Endothelial cell of umbilical vein (primary cell): ENCODE results near the gene LGMN. TPM values are rescaled to one million over a fixed set of nuclear protein-coding genes. Genes with fewer than 3 reads are reported as not detected.

ENCODE experiments used
- BruUV-seq: library from RNA; stranded (reverse); fragments of 400-500 nt; replicated peaks from 2 replicates; lab custom pipeline; 2021; lab: Mats Ljungman, UMichigan
- CTCF ChIA-PET: fragments of 300-600, 350-600 bp; sonication (Branson Sonifier 250); formaldehyde crosslinking; loops from one replicate; lab custom pipeline; 2021; ENCODE audit warnings: antibody characterized with exemption, inconsistent platforms; lab: Charles Lee
- POLR2A ChIA-PET: fragments of 300-600, 350-600 bp; sonication (Branson Sonifier 250); formaldehyde crosslinking; loops from one replicate; lab custom pipeline; 2021; ENCODE audit warnings: antibody characterized with exemption, inconsistent platforms; lab: Charles Lee
- DNase-seq: peaks from one replicate; pipeline ENCODE4 v3.0.0-alpha.2; 2011; ENCODE audit warnings: low read depth, low spot score
- FAIRE-seq: peaks from 2 replicates; lab custom pipeline; 2011; peaks lifted over from hg19 to GRCh38; lab: Jason Lieb, UNC
- H2AFZ ChIP-seq: 2 replicates; pipeline ENCODE4 v1.6.0; 2012; ENCODE audit warnings: low read depth, low read length, control low read depth, inconsistent platforms
- H3K27ac ChIP-seq: 2 replicates; pipeline ENCODE4 v1.5.1; 2011; ENCODE audit warnings: low read depth, mild to moderate bottlenecking, control low read depth, low read length, moderate library complexity; ENCODE audit not compliant: insufficient read depth
- H3K27me3 ChIP-seq, 2 experiments: 2 replicates each; pipeline versions ENCODE4 v1.6.0 to v1.6.1; 2011; ENCODE audit warnings: low read length in 2 of 2, mixed read lengths in 1 of 2; ENCODE audit not compliant: control insufficient read depth in 2 of 2, insufficient read depth in 2 of 2
- H3K36me3 ChIP-seq, 2 experiments: 2 replicates in 1 of 2; 3 replicates in 1 of 2; pipeline ENCODE4 v1.5.1; 2011; ENCODE audit warnings: low read length in 2 of 2, mild to moderate bottlenecking in 1 of 2, moderate library complexity in 1 of 2; ENCODE audit not compliant: control insufficient read depth in 2 of 2, insufficient read depth in 2 of 2; ENCODE audit errors: extremely low read depth in 1 of 2
- H3K4me1 ChIP-seq: 3 replicates; pipeline ENCODE4 v1.5.1; 2011; ENCODE audit warnings: mild to moderate bottlenecking, low read length; ENCODE audit not compliant: control insufficient read depth, insufficient read depth; ENCODE audit errors: extremely low read depth
- H3K4me2 ChIP-seq: 2 replicates; pipeline ENCODE4 v1.6.1; 2011; ENCODE audit warnings: low read length, control low read depth, mixed read lengths; ENCODE audit not compliant: insufficient read depth
- H3K4me3 ChIP-seq, 3 experiments: fragments of 200-600 bp in 1 of 3; sonication (generic), shearing (Covaris generic) in 1 of 3; replicated peaks in 1 of 3; 2 replicates each; pipeline ENCODE4 v1.5.1; 2011 to 2016; ENCODE audit warnings: control low read depth in 3 of 3, low read length in 3 of 3, mild to moderate bottlenecking in 2 of 3, inconsistent platforms in 1 of 3, low read depth in 1 of 3, moderate library complexity in 1 of 3; ENCODE audit not compliant: insufficient read depth in 1 of 3
- H3K79me2 ChIP-seq: 2 replicates; pipeline ENCODE4 v1.6.0; 2012; ENCODE audit warnings: low read length, inconsistent platforms; ENCODE audit not compliant: control insufficient read depth, insufficient read depth
- H3K9ac ChIP-seq: replicated peaks from 2 replicates; pipeline ENCODE3; 2011; ENCODE audit warnings: low read length, control low read depth; ENCODE audit not compliant: insufficient read depth; ENCODE audit errors: extremely low read depth
- H3K9me1 ChIP-seq: replicated peaks from 3 replicates; pipeline ENCODE4 v1.6.0; 2011; ENCODE audit warnings: mild to moderate bottlenecking, low read length; ENCODE audit not compliant: control insufficient read depth, insufficient read depth; ENCODE audit errors: extremely low read depth
- H3K9me3 ChIP-seq: replicated peaks from 2 replicates; pipeline ENCODE4 v1.5.1; 2012; ENCODE audit warnings: low read length, inconsistent platforms; ENCODE audit not compliant: control insufficient read depth, insufficient read depth
- H4K20me1 ChIP-seq: replicated peaks from 2 replicates; pipeline ENCODE3; 2011; ENCODE audit warnings: mild to moderate bottlenecking, low read length; ENCODE audit not compliant: control insufficient read depth, insufficient read depth; ENCODE audit errors: extremely low read depth
- EZH2 ChIP-seq: IDR thresholded peaks from 2 replicates; pipeline ENCODE4 v1.6.1; 2012; ENCODE audit warnings: borderline replicate concordance, low read depth, mild to moderate bottlenecking, moderate library complexity, low read length, inconsistent platforms; ENCODE audit not compliant: severe bottlenecking
- FOS ChIP-seq: IDR thresholded peaks from 2 replicates; pipeline ENCODE4 v1.6.1; 2011; ENCODE audit warnings: mild to moderate bottlenecking, low read length, moderate library complexity, borderline replicate concordance; ENCODE audit not compliant: insufficient read depth
- GATA2 ChIP-seq: IDR thresholded peaks from 2 replicates; pipeline ENCODE4 v1.7.0; 2011; ENCODE audit warnings: low read depth, mild to moderate bottlenecking, moderate library complexity, mixed read lengths, low read length; ENCODE audit not compliant: insufficient read length, insufficient read depth
- JUN ChIP-seq: IDR thresholded peaks from 2 replicates; pipeline ENCODE4 v1.6.1; 2011; ENCODE audit warnings: borderline replicate concordance, low read depth; ENCODE audit not compliant: insufficient read length, insufficient read depth
- POLR2AphosphoS5 ChIP-seq: IDR thresholded peaks from 2 replicates; pipeline ENCODE4 v1.6.1; 2012; ENCODE audit warnings: low read depth, mild to moderate bottlenecking, control low read depth, low read length, moderate library complexity; ENCODE audit not compliant: insufficient read depth
- dilution Hi-C: fragments of 300-500 bp; cut with MboI; formaldehyde crosslinking; loops from one replicate; pipeline ENCODE4 v1.15.0; 2019; ENCODE audit warnings: low sequenced_read_pairs; ENCODE audit not compliant: extremely low pct_ligation_motif_present
- intact Hi-C: fragments of 100-400 bp; cut with micrococcal nuclease; formaldehyde crosslinking; loops from one replicate; pipeline ENCODE4 v1.10.0; 2022
- polyA plus RNA-seq, 4 experiments: library from polyadenylated mRNA; depleted of rRNA in 3 of 4; stranded (reverse) in 3 of 4; unstranded in 1 of 4; fragments of >200 nt; gene quantifications; 2 replicates each; pipeline versions ENCODE4 v1.2.1 to v1.2.3, GENCODE V29; 2011 to 2012; ENCODE audit warnings: missing spikeins in 1 of 4
- total RNA-seq: library from RNA; stranded (reverse); gene quantifications from 2 replicates; pipeline ENCODE4 v1.2.3, GENCODE V29; 2021
- TF ChIP-seq, protein P1 (sequence below), 2 donors: IDR thresholded peaks; 1 replicate in 1 of 2; 2 replicates in 1 of 2; pipeline ENCODE4 v1.5.1; 2011; ENCODE audit warnings: low read length in 2 of 2, mild to moderate bottlenecking in 2 of 2, moderate library complexity in 2 of 2, control low read depth in 1 of 2, inconsistent platforms in 1 of 2, low read depth in 1 of 2; ENCODE audit not compliant: insufficient read depth in 1 of 2; ENCODE audit errors: extremely low read depth in 1 of 2
- TF ChIP-seq, protein P2 (sequence below): IDR thresholded peaks from 2 replicates; pipeline ENCODE4 v1.6.1; 2011; ENCODE audit not compliant: insufficient read depth, insufficient read length

The LGMN gene
- total and polyA plus RNA-seq, 2 donors (not counting 3 experiments of a cell fraction or from before 2014, with no cell fraction given) = 56.7 to 99.2 TPM

DNA sequence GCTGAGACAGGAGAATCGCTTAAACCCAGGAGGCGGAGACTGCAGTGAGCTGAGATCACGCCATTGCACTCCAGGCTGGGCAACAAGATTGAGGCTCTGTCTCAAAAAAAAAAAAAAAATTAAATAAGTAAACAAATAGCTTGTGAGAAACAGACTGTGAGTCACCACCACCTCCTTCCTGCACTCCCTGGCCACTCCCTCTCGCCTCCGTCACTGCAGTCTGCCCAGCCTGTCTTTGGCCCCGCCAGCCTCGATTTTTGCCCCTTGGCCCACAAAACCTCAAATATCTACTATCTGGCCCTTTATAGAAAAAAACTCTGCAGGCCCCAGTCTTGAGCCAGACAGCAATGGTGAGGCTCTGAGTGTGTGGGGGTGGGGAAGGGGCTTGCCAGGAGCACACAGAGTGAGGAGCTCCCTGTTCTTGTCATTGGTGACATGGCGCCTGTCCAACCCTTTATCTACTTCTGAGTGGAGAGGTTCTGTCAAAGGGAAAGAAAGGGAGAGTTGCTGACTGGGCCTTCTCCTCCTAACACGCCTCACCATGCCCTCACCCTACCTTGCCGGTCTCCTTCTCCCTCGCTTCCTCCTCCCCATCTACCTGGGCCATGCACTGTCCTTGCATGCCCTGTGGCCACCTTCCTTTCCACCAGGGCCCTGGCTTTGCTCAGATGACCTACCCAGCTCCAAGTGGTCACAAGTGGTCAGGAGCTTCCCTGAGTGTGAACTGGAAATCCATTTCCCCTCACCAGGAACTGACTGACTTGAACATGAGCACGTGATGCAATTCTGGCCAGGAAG, 22.1 kb downstream of the LGMN start:
- BruUV-seq = TSS peak; percentile 54
- ChIA-PET POLR2A (interaction anchor here (3.6 kb wide), 1 partner anchor 22 kb away, joined by 27 read pairs; the partner anchor contains the start of gene LGMN), CTCF (interaction anchor here (0.8 to 3.0 kb wide), 11 partner anchors 9 to 68 kb away, joined by 3 to 21 read pairs (median 4); partner anchors contain the start of genes GOLGA5 and LGMN)
- peak overlapping the region; percentile 11 for H3K4me2 ChIP-seq
- no peak overlapping the region for H3K4me3 ChIP-seq
- FAIRE-seq = peak; percentile 97
- H3K27me3 ChIP-seq = no peaks in the 10 kb centered on the region
- H3K79me2 ChIP-seq = no peaks in the 10 kb centered on the region
- peak overlapping the region; percentile 40 for H3K9ac ChIP-seq
- peak; percentile 89 for DNase-seq
- H2AFZ ChIP-seq = peak overlapping the region; percentile 69
- intact Hi-C loops = loop anchor here (1.0 kb wide), 2 partner anchors 22 to 68 kb away; partner anchors contain the start of genes GOLGA5 and LGMN
- no peaks in the 10 kb centered on the region for H3K36me3 ChIP-seq
- TF ChIP-seq, protein P1, sequence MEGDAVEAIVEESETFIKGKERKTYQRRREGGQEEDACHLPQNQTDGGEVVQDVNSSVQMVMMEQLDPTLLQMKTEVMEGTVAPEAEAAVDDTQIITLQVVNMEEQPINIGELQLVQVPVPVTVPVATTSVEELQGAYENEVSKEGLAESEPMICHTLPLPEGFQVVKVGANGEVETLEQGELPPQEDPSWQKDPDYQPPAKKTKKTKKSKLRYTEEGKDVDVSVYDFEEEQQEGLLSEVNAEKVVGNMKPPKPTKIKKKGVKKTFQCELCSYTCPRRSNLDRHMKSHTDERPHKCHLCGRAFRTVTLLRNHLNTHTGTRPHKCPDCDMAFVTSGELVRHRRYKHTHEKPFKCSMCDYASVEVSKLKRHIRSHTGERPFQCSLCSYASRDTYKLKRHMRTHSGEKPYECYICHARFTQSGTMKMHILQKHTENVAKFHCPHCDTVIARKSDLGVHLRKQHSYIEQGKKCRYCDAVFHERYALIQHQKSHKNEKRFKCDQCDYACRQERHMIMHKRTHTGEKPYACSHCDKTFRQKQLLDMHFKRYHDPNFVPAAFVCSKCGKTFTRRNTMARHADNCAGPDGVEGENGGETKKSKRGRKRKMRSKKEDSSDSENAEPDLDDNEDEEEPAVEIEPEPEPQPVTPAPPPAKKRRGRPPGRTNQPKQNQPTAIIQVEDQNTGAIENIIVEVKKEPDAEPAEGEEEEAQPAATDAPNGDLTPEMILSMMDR (IDR thresholded peaks at IDR 0.05; ENCODE audit: extremely low read depth in 1 of 2, insufficient read depth in 1 of 2, low read depth in 1 of 2, low read length in 2 of 2) = no peak
- peak; percentile 66 for TF ChIP-seq FOS
- no peak for TF ChIP-seq POLR2AphosphoS5
- TF ChIP-seq, protein P2, sequence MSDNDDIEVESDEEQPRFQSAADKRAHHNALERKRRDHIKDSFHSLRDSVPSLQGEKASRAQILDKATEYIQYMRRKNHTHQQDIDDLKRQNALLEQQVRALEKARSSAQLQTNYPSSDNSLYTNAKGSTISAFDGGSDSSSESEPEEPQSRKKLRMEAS = no peak
- TF ChIP-seq JUN = peak; percentile 65
- TF ChIP-seq EZH2 = no peak
- no peak for TF ChIP-seq GATA2
- H3K4me1 ChIP-seq = peaks cover 10% of the 10 kb centered on the region
- H3K9me3 ChIP-seq = no peaks in the 10 kb centered on the region
- peak overlapping the region; percentile 83 for H3K27ac ChIP-seq
- dilution Hi-C loops = no loop called here
- H4K20me1 ChIP-seq = no peaks in the 10 kb centered on the region
- no peaks in the 10 kb centered on the region for H3K9me1 ChIP-seq
